GM19395 (cell line): ENCODE data around the gene CATSPERD.

Experiments used
- ATAC-seq: cut with Tn5 transposase; IDR thresholded peaks from one replicate; pipeline ENCODE4 v1.9.1; 2021; ENCODE audit warnings: mild to moderate bottlenecking, moderate library complexity; ENCODE audit not compliant: unreplicated experiment

Gene CATSPERD

DNA sequence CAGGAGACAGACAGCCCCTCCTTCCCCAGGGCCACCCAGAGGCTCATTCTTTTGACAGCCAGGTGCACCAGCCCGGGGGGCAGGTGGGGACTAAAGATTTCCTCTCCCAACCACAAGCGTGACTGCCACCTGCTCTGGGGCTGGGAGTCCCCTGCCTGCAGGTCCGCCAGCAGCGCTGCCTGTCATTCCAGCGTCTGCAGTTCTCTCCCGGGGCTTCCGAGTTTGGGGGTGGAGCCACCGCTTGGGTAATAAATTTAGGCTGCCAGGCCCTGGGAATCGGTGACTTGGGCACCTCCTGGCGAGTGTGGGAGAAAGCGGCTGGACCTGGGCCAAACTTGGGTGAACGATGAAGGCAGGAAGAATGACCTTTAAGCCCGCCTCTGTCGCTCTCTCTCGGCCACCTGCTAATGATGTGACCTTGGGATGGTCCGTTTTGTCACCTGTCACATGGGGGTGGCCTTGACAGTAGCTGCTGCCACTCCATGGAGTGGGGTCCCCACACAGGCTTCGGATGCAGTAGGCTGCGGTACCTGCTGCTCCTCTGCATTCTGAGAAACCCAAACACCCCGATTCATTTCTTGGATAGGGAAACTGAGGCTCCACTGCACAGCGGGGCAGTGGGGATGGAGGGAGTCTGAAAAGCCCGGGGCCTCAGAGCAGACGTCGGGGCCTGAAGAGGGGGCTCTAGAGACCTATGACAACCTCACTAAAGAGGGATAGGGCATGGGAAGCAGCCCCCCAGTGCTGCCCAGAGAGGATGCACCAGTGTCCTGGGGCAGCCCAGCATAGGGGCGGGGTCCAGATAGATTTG is 106.3 kb downstream of the CATSPERD start:
- ATAC-seq = no peak

DNA sequence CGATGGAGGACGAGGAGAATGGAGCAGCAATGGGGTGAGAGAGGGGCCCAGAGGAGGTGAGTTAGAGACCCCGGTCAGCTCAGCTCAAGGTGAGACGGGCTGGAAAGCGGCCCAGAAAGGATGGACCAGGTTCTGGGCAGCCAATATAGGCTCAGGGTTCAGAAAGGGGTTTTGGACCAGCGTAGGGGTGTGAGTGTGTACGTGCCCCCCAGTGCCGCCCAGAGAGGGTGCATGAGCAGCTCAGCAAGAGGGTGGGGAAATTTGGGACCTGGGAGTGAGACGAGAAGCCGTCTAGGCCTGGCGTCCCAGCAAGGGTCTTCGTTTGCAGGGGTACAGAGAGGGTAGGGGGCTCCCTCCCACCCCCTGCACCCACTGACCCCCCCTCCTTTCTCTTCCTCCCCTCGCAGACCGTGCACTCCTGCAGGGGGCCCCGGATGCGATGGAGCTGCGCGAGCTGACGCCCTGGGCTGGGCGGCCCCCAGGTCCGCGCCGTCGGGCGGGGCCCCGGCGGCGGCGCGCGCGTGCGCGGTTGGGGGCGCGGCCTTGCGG is 107.0 kb downstream of the CATSPERD start:
- no peak for ATAC-seq

DNA sequence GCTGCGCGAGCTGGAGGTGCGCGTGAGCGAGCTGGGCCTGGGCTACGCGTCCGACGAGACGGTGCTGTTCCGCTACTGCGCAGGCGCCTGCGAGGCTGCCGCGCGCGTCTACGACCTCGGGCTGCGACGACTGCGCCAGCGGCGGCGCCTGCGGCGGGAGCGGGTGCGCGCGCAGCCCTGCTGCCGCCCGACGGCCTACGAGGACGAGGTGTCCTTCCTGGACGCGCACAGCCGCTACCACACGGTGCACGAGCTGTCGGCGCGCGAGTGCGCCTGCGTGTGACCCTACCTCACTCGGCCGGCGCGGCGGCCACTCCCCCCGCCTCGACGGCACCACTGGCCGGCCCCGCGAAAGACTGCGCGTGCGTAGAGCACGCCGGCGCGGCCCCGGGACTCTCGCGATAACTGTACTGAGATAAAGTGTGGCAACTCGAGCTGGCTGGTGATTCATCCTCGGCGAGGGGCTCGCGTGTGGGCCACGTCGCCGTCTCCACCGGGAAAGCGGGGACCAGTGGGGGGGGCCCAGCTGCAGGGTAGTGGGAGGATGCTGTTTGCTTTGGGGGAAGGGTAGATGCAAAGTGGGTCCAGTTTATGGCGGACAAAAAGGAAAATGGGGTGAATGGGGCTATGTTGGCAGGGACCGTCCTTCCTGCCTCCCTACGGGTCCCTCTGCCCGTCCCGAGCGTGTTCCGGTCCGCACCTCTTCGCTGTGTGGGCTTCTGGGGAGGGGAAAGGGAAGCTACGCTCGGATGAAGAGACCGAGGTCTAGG is 107.6 kb downstream of the CATSPERD start:
- peak; percentile 62 for ATAC-seq
